ENCODE results near the gene COBL. TPM values are rescaled to one million over a fixed set of nuclear protein-coding genes. Genes with fewer than 3 reads are reported as not detected.

The COBL gene
- total and polyA plus RNA-seq, 2 of the 8 experiments (the other 6 are each of a cell fraction or from before 2014, with no cell fraction given): 13.8 to 40.4 TPM

DNA sequence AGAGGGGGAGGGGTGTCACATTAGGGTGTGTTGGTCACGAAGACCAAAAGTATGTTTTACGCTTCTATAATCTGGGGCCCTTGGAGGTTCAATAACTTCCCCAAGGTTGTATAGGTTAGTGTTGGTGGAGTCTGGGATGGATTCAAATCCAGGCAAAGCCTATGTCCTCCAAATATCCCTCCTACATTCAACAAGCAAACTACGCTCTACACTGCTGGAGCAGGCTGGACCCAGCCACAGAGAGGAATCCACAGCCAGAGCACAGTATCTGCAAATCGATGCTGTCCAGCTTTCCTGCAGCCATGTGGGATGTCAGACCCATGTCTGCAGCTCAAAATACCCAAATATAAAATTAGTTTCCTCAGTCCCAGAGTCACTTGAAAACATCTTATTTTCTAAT lies 198.0 kb downstream of the COBL start (continued):
- TF ChIP-seq CHD1 (IDR thresholded peaks at IDR 0.05; ENCODE audit: low read depth, low read length) (no peak), TBP (IDR thresholded peaks at IDR 0.05; ENCODE audit: low read depth, low read length) (no peak), TEAD4 (IDR thresholded peaks at IDR 0.05; ENCODE audit: low read depth, low read length) (no peak), YY1 (IDR thresholded peaks at IDR 0.05; ENCODE audit: low read depth, low read length) (no peak), SP2 (IDR thresholded peaks at IDR 0.05; ENCODE audit: low read length) (no peak), EZH2 (IDR thresholded peaks at IDR 0.05; ENCODE audit: low read depth, low read length, severe bottlenecking) (no peak)
